ENCODE measurements around the gene CECR2. TPM values are rescaled to one million over a fixed set of nuclear protein-coding genes. Genes with fewer than 3 reads are reported as not detected.

The CECR2 gene
- total and polyA plus RNA-seq, 10 of the 15 experiments (the other 5 are each of a cell fraction or from before 2014, with no cell fraction given), result 0.01 to 0.08 (median 0.01) TPM; not detected in 7

DNA sequence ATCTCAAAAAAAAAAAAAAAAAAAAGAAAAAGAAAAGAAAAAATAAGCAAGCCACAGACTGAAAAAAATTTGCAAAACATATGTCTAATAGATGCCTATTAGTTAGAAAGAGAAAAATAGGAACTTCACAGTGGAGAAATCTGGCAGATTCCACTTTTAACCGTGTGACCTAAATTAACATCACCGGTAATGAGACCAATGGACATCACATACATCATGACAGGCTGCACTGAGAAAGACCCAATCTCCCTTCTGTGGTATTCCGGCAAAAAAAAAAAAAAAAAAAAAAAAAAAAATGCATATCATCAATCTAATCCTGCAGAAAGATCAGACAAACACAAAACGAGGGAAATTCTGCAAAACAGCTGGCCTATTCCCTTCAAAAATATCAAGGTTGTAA is 46.7 kb upstream of the CECR2 start:
- ATAC-seq (no peak), FAIRE-seq (no peak), DNase-seq (ENCODE audit: low read depth, low spot score) (no peak)
- intact Hi-C loops (cut with micrococcal nuclease; ENCODE audit: unreplicated experiment) (no loop called here), in situ Hi-C loops (cut with MboI) (no loop called here)
- SMC1A ChIA-PET (ENCODE audit: uncharacterized antibody, unreplicated experiment), result no interaction called here
- TF ChIP-seq SRF (IDR thresholded peaks at IDR 0.05; ENCODE audit: low read depth in 2 of 2, low read length in 2 of 2) (no peak), PAX8 (IDR thresholded peaks at IDR 0.05) (no peak), IKZF2 (IDR thresholded peaks at IDR 0.05) (no peak), TCF7 (IDR thresholded peaks at IDR 0.05; ENCODE audit: borderline replicate concordance) (no peak), TAF1 (IDR thresholded peaks at IDR 0.05; ENCODE audit: borderline replicate concordance, low read depth, low read length) (no peak), MYB (IDR thresholded peaks at IDR 0.05; ENCODE audit: borderline replicate concordance, low read depth, low read length) (no peak), SIN3A (IDR thresholded peaks at IDR 0.05; ENCODE audit: low read depth, low read length) (no peak), ZSCAN29 (IDR thresholded peaks at IDR 0.05) (no peak), RAD21 (IDR thresholded peaks at IDR 0.05; ENCODE audit: insufficient read depth, low read depth, low read length) (no peak), HDGF (IDR thresholded peaks at IDR 0.05) (no peak), POLR2A (IDR thresholded peaks at IDR 0.05; ENCODE audit: low read depth, low read length) (no peak), SPI1 (IDR thresholded peaks at IDR 0.05; ENCODE audit: borderline replicate concordance, insufficient read depth, low read depth, low read length) (no peak), SMC3 (IDR thresholded peaks at IDR 0.05; ENCODE audit: borderline replicate concordance, low read length) (no peak), SP1 (IDR thresholded peaks at IDR 0.05; ENCODE audit: low read depth, low read length) (no peak)
- TF ChIP-seq, protein P1, sequence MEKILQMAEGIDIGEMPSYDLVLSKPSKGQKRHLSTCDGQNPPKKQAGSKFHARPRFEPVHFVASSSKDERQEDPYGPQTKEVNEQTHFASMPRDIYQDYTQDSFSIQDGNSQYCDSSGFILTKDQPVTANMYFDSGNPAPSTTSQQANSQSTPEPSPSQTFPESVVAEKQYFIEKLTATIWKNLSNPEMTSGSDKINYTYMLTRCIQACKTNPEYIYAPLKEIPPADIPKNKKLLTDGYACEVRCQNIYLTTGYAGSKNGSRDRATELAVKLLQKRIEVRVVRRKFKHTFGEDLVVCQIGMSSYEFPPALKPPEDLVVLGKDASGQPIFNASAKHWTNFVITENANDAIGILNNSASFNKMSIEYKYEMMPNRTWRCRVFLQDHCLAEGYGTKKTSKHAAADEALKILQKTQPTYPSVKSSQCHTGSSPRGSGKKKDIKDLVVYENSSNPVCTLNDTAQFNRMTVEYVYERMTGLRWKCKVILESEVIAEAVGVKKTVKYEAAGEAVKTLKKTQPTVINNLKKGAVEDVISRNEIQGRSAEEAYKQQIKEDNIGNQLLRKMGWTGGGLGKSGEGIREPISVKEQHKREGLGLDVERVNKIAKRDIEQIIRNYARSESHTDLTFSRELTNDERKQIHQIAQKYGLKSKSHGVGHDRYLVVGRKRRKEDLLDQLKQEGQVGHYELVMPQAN (conservative IDR thresholded peaks at IDR 0.05), result no peak
- TF ChIP-seq, protein P2, sequence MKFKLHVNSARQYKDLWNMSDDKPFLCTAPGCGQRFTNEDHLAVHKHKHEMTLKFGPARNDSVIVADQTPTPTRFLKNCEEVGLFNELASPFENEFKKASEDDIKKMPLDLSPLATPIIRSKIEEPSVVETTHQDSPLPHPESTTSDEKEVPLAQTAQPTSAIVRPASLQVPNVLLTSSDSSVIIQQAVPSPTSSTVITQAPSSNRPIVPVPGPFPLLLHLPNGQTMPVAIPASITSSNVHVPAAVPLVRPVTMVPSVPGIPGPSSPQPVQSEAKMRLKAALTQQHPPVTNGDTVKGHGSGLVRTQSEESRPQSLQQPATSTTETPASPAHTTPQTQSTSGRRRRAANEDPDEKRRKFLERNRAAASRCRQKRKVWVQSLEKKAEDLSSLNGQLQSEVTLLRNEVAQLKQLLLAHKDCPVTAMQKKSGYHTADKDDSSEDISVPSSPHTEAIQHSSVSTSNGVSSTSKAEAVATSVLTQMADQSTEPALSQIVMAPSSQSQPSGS (IDR thresholded peaks at IDR 0.05; ENCODE audit: low read length), result no peak
- TF ChIP-seq, protein P3, sequence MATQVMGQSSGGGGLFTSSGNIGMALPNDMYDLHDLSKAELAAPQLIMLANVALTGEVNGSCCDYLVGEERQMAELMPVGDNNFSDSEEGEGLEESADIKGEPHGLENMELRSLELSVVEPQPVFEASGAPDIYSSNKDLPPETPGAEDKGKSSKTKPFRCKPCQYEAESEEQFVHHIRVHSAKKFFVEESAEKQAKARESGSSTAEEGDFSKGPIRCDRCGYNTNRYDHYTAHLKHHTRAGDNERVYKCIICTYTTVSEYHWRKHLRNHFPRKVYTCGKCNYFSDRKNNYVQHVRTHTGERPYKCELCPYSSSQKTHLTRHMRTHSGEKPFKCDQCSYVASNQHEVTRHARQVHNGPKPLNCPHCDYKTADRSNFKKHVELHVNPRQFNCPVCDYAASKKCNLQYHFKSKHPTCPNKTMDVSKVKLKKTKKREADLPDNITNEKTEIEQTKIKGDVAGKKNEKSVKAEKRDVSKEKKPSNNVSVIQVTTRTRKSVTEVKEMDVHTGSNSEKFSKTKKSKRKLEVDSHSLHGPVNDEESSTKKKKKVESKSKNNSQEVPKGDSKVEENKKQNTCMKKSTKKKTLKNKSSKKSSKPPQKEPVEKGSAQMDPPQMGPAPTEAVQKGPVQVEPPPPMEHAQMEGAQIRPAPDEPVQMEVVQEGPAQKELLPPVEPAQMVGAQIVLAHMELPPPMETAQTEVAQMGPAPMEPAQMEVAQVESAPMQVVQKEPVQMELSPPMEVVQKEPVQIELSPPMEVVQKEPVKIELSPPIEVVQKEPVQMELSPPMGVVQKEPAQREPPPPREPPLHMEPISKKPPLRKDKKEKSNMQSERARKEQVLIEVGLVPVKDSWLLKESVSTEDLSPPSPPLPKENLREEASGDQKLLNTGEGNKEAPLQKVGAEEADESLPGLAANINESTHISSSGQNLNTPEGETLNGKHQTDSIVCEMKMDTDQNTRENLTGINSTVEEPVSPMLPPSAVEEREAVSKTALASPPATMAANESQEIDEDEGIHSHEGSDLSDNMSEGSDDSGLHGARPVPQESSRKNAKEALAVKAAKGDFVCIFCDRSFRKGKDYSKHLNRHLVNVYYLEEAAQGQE (IDR thresholded peaks at IDR 0.05; ENCODE audit: low read depth, low read length), result no peak
- RAD21 ChIA-PET (ENCODE audit: unreplicated experiment), result no interaction called here
- Histone ChIP-seq H3K4me1 (ENCODE audit: control insufficient read depth, insufficient read depth, low read length) (no peaks in the 10 kb centered on the region), H3K27ac (ENCODE audit: control insufficient read depth, insufficient read depth) (no peak overlapping the region), H2AFZ (ENCODE audit: control insufficient read depth, low read depth, low read length) (no peak overlapping the region), H4K20me1 (ENCODE audit: control insufficient read depth, insufficient read depth) (no peaks in the 10 kb centered on the region), H3K4me3 (no peak overlapping the region), H3K9me3 (replicated peaks; ENCODE audit: control insufficient read depth, insufficient read depth, low read length) (no peaks in the 10 kb centered on the region), H3K27me3 (replicated peaks in 1 of 2; ENCODE audit: control insufficient read depth in 2 of 2, insufficient read depth in 2 of 2, low read length in 1 of 2) (no peaks in the 10 kb centered on the region), H3K79me2 (ENCODE audit: control insufficient read depth, insufficient read depth, low read length) (no peaks in the 10 kb centered on the region), H3K36me3 (ENCODE audit: control insufficient read depth in 2 of 2, insufficient read depth in 2 of 2, low read length in 1 of 2) (no peaks in the 10 kb centered on the region), H3K9ac (ENCODE audit: control insufficient read depth, insufficient read depth, low read length) (no peak overlapping the region), H3K4me2 (ENCODE audit: control insufficient read depth, insufficient read depth) (no peak overlapping the region)
- no TSS peak for BruUV-seq (replicated peaks)
- 67% methylated on average over 3 of the region's 4 CpGs for WGBS (ENCODE audit: insufficient coverage, insufficient replicate concordance, low lambda C conversion rate, missing lambda C conversion rate)
- CTCF ChIA-PET, result no interaction called here
- POLR2A ChIA-PET, result no interaction called here
